GM23338 (cell line): ENCODE data around the gene DIS3L. TPM values are rescaled to one million over a fixed set of nuclear protein-coding genes. Genes with fewer than 3 reads are reported as not detected.

ENCODE experiments used
- CREB1 ChIP-seq: fragments of 250-450 bp; sonication (Bioruptor Pico); IDR thresholded peaks from 2 replicates; pipeline ENCODE4 v1.5.0; 2020; ENCODE audit warnings: low read depth, mild to moderate bottlenecking, moderate library complexity
- CTCF ChIP-seq, 2 experiments: fragments of 200-600 bp in 1 of 2; sonication (generic) in 1 of 2; conservative IDR thresholded peaks; 2 replicates each; pipeline versions ENCODE4 v1.5.1 to v1.6.1; 2016 to 2017; ENCODE audit warnings: antibody characterized with exemption in 2 of 2, low read depth in 2 of 2, mild to moderate bottlenecking in 2 of 2, moderate library complexity in 1 of 2
- NANOG ChIP-seq: IDR thresholded peaks from 2 replicates; pipeline ENCODE4 v1.6.1; 2016; ENCODE audit warnings: antibody characterized with exemption, borderline replicate concordance
- REST ChIP-seq: IDR thresholded peaks from one replicate; pipeline ENCODE4 v1.6.1; 2018; ENCODE audit warnings: antibody characterized with exemption; ENCODE audit not compliant: unreplicated experiment
- STAT1 ChIP-seq: IDR thresholded peaks from one replicate; pipeline ENCODE4 v1.6.1; 2016; ENCODE audit warnings: antibody characterized with exemption; ENCODE audit not compliant: unreplicated experiment
- ZNF331 ChIP-seq: fragments of 250-450 bp; sonication (Bioruptor Pico); IDR thresholded peaks from 2 replicates; pipeline ENCODE4 v1.5.0; 2020; ENCODE audit warnings: low read depth, mild to moderate bottlenecking, moderate library complexity
- ZNF462 ChIP-seq: fragments of 250-450 bp; sonication (Bioruptor Pico); IDR thresholded peaks from 2 replicates; pipeline ENCODE4 v1.5.0; 2020; ENCODE audit warnings: mild to moderate bottlenecking, moderate library complexity
- polyA plus RNA-seq: library from polyadenylated mRNA; unstranded; fragments of >200 nt; fragmentation: Nextera tagmentation; extraction: Ambion mirVana; gene quantifications from 2 replicates; pipeline ENCODE4 v1.2.1, GENCODE V29; 2016
- total RNA-seq: library from RNA; depleted of rRNA; stranded (reverse); fragments of >200 nt; shearing (Covaris generic); gene quantifications from 2 replicates; pipeline ENCODE4 v1.2.3, GENCODE V29; 2014
- TF ChIP-seq, protein P1 (sequence below): IDR thresholded peaks from 2 replicates; pipeline ENCODE4 v1.6.1; 2016; ENCODE audit warnings: antibody characterized with exemption

The DIS3L gene
- total and polyA plus RNA-seq, 2 experiments from 2014 or later: 8.9 to 21.8 TPM

GRCh38 chr15:66249605-66250174 is 43.7 kb upstream of the DIS3L start (continued):
- TF ChIP-seq ZNF462 (CRISPR knock-in tag): no peak
- no peak for TF ChIP-seq REST
- TF ChIP-seq CTCF (conservative IDR thresholded peaks at IDR 0.05; ENCODE audit: low read depth in 2 of 2): no peak
- no peak for TF ChIP-seq STAT1
- TF ChIP-seq NANOG: no peak
- no peak for TF ChIP-seq ZNF331 (CRISPR knock-in tag)
- TF ChIP-seq, protein P1, sequence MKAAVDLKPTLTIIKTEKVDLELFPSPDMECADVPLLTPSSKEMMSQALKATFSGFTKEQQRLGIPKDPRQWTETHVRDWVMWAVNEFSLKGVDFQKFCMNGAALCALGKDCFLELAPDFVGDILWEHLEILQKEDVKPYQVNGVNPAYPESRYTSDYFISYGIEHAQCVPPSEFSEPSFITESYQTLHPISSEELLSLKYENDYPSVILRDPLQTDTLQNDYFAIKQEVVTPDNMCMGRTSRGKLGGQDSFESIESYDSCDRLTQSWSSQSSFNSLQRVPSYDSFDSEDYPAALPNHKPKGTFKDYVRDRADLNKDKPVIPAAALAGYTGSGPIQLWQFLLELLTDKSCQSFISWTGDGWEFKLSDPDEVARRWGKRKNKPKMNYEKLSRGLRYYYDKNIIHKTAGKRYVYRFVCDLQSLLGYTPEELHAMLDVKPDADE: no peak
- no peak for TF ChIP-seq CREB1 (CRISPR knock-in tag)
